ENCODE results near the gene NBL1. TPM values are rescaled to one million over a fixed set of nuclear protein-coding genes. Genes with fewer than 3 reads are reported as not detected.

The NBL1 gene
- total and polyA plus RNA-seq, 2 donors (not counting 1 experiment from before 2014, with no cell fraction given) = 59.3 to 103 TPM

DNA sequence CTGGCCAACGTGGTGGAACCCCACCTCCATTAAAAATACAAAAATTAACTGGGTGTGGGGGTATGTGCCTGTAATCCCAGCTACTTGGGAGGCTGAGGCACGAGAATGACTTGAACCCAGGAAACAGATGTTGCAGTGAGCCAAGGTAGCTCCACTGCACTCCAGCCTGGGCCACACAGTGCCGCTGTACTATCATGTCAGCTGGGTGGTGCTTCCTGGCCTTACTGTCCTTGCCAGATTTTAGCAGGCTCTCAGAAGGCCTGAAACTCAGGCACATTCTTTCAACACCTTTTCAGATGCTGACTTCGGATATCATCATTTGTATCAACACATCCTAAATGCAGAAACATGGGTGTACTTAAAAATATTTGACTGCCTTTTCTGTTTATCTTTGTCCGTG lies 31.6 kb upstream of the NBL1 start:
- peaks cover 40% of the 10 kb centered on the region for H3K79me2 ChIP-seq (ENCODE audit: control insufficient read depth, insufficient read depth, low read length)
- no peak overlapping the region for H3K4me3 ChIP-seq (replicated peaks in 1 of 4; ENCODE audit: control extremely low read depth in 1 of 4, insufficient read depth in 1 of 4, low read depth in 3 of 4, low read length in 4 of 4)
- H2AFZ ChIP-seq (ENCODE audit: low read length) = no peak overlapping the region
- no peak for TF ChIP-seq EZH2 (IDR thresholded peaks at IDR 0.05; ENCODE audit: low read length, missing control alignments)
- TF ChIP-seq, protein P1, sequence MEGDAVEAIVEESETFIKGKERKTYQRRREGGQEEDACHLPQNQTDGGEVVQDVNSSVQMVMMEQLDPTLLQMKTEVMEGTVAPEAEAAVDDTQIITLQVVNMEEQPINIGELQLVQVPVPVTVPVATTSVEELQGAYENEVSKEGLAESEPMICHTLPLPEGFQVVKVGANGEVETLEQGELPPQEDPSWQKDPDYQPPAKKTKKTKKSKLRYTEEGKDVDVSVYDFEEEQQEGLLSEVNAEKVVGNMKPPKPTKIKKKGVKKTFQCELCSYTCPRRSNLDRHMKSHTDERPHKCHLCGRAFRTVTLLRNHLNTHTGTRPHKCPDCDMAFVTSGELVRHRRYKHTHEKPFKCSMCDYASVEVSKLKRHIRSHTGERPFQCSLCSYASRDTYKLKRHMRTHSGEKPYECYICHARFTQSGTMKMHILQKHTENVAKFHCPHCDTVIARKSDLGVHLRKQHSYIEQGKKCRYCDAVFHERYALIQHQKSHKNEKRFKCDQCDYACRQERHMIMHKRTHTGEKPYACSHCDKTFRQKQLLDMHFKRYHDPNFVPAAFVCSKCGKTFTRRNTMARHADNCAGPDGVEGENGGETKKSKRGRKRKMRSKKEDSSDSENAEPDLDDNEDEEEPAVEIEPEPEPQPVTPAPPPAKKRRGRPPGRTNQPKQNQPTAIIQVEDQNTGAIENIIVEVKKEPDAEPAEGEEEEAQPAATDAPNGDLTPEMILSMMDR (conservative IDR thresholded peaks at IDR 0.05 in 1 of 2, IDR thresholded peaks at IDR 0.05 in 1 of 2; ENCODE audit: low read depth in 1 of 2, low read length in 2 of 2) = no peak
- no peak overlapping the region for H3K9ac ChIP-seq (ENCODE audit: insufficient read depth, low read length)
- H3K4me2 ChIP-seq (ENCODE audit: extremely low read depth, insufficient read depth, low read length) = no peak overlapping the region
- peaks cover 4% of the 10 kb centered on the region for H3K4me1 ChIP-seq (ENCODE audit: control insufficient read depth, extremely low read depth, insufficient read depth, low read length)
- no peak for DNase-seq (ENCODE audit: low read depth in 2 of 2)
- peaks cover 6% of the 10 kb centered on the region for H3K36me3 ChIP-seq (ENCODE audit: control insufficient read depth, insufficient read depth, low read length)
- no peaks in the 10 kb centered on the region for H4K20me1 ChIP-seq (ENCODE audit: control insufficient read depth, extremely low read depth, insufficient read depth, low read length)
- no peaks in the 10 kb centered on the region for H3K9me3 ChIP-seq (ENCODE audit: control insufficient read depth, insufficient read depth, low read depth, low read length)
- H3K27ac ChIP-seq (ENCODE audit: insufficient read depth, low read length) = no peak overlapping the region
- H3K27me3 ChIP-seq (ENCODE audit: control insufficient read depth, insufficient read depth, low read length) = no peaks in the 10 kb centered on the region

- H3K4me1 ChIP-seq (ENCODE audit: control insufficient read depth, extremely low read depth, insufficient read depth, low read length) = peaks cover 4% of the 10 kb centered on the region
- DNase-seq (ENCODE audit: low read depth in 2 of 2) = no peak
- H3K9ac ChIP-seq (ENCODE audit: insufficient read depth, low read length) = no peak overlapping the region
- no peaks in the 10 kb centered on the region for H4K20me1 ChIP-seq (ENCODE audit: control insufficient read depth, extremely low read depth, insufficient read depth, low read length)
- no peak overlapping the region for H3K4me3 ChIP-seq (replicated peaks in 1 of 4; ENCODE audit: control extremely low read depth in 1 of 4, insufficient read depth in 1 of 4, low read depth in 3 of 4, low read length in 4 of 4)
- H3K79me2 ChIP-seq (ENCODE audit: control insufficient read depth, insufficient read depth, low read length) = peaks cover 33% of the 10 kb centered on the region
- H3K27me3 ChIP-seq (ENCODE audit: control insufficient read depth, insufficient read depth, low read length) = no peaks in the 10 kb centered on the region
- no peaks in the 10 kb centered on the region for H3K9me3 ChIP-seq (ENCODE audit: control insufficient read depth, insufficient read depth, low read depth, low read length)
- H3K4me2 ChIP-seq (ENCODE audit: extremely low read depth, insufficient read depth, low read length) = no peak overlapping the region
- no peak overlapping the region for H2AFZ ChIP-seq (ENCODE audit: low read length)
- peaks cover 3% of the 10 kb centered on the region for H3K36me3 ChIP-seq (ENCODE audit: control insufficient read depth, insufficient read depth, low read length)
- no peak overlapping the region for H3K27ac ChIP-seq (ENCODE audit: insufficient read depth, low read length)
- TF ChIP-seq EZH2 (IDR thresholded peaks at IDR 0.05; ENCODE audit: low read length, missing control alignments) = no peak
- TF ChIP-seq, protein P1 (conservative IDR thresholded peaks at IDR 0.05 in 1 of 2, IDR thresholded peaks at IDR 0.05 in 1 of 2; ENCODE audit: low read depth in 1 of 2, low read length in 2 of 2) = no peak
These were observed 30.9 kb upstream of the NBL1 start for GRCh38 chr1:19613171-19613703.

DNA sequence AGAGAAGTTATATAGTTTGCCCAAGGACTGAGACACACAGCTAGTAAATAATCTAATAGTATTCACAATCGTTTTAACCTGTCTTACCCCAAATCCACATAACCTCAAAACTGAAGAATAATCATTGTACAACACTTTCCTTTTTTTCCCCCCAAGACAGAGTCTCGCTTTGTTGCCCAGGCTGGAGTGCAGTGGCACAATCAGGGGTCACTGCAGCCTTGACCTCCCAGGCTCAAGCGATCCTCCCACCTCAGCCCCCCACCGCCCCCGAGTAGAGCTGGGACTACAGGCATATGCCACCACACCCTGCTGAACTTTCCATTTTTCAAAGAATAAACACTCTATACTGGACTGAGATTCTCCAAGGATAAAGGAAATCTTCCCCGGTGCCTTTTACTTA lies 28.7 kb upstream of the NBL1 start:
- H3K4me1 ChIP-seq (ENCODE audit: control insufficient read depth, extremely low read depth, insufficient read depth, low read length) = peaks cover 6% of the 10 kb centered on the region
- H3K4me3 ChIP-seq (replicated peaks in 1 of 4; ENCODE audit: control extremely low read depth in 1 of 4, insufficient read depth in 1 of 4, low read depth in 3 of 4, low read length in 4 of 4) = no peak overlapping the region
- no peaks in the 10 kb centered on the region for H4K20me1 ChIP-seq (ENCODE audit: control insufficient read depth, extremely low read depth, insufficient read depth, low read length)
- H3K9ac ChIP-seq (ENCODE audit: insufficient read depth, low read length) = no peak overlapping the region
- no peaks in the 10 kb centered on the region for H3K9me3 ChIP-seq (ENCODE audit: control insufficient read depth, insufficient read depth, low read depth, low read length)
- H3K36me3 ChIP-seq (ENCODE audit: control insufficient read depth, insufficient read depth, low read length) = peaks cover 3% of the 10 kb centered on the region
- TF ChIP-seq EZH2 (IDR thresholded peaks at IDR 0.05; ENCODE audit: low read length, missing control alignments) = no peak
- TF ChIP-seq, protein P1 (conservative IDR thresholded peaks at IDR 0.05 in 1 of 2, IDR thresholded peaks at IDR 0.05 in 1 of 2; ENCODE audit: low read depth in 1 of 2, low read length in 2 of 2) = no peak
- no peak overlapping the region for H2AFZ ChIP-seq (ENCODE audit: low read length)
- H3K4me2 ChIP-seq (ENCODE audit: extremely low read depth, insufficient read depth, low read length) = no peak overlapping the region
- DNase-seq (ENCODE audit: low read depth in 2 of 2) = no peak
- H3K79me2 ChIP-seq (ENCODE audit: control insufficient read depth, insufficient read depth, low read length) = peaks cover 30% of the 10 kb centered on the region
- H3K27me3 ChIP-seq (ENCODE audit: control insufficient read depth, insufficient read depth, low read length) = no peaks in the 10 kb centered on the region
- no peak overlapping the region for H3K27ac ChIP-seq (ENCODE audit: insufficient read depth, low read length)

Data from fibroblast of lung (primary cell).